Measurements from ENCODE around the gene GZF1.

Gene GZF1

DNA sequence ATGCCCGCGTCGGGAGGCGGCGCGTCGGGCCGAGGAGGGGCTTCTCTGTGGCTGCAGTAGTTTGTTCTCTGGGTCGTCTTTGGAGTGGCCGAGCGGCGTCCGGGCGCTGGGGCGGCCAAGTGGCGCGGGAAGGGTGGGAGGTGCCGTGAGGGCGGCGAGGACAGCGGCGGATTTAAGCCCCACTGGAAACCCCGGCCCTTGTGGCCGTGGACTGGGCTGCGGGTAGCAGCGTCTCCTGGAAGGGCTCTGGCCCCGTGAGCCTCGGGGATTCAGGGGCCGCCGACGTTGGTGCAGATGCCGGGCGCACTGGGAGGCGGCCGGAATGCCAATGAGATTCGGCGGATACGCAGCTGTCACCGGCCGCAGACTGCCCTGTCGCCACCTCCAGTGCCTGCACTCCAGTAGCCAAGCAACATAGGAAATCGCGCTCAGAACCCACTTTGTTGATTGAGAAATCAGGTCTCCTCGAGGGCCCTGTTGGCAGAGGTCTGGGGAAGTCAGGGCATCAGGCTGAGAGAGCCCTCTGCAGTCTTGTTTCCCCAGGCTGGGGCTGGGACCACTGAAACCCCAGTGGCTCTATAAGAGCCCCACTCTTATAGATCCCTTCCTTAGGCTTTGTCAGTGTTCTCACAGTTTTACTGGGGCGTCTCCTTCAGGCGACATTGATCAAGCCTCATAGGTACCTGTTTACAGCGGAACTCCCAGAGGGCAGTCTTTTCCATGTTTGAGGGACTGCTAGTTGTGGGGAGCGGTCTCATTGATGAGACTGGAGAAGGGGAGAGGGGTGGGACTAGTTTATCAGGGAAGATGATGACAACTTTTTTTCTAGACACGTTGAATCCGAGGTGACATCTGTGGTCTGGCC is 642 bp downstream of the GZF1 start:
- TF ChIP-seq, protein P1, sequence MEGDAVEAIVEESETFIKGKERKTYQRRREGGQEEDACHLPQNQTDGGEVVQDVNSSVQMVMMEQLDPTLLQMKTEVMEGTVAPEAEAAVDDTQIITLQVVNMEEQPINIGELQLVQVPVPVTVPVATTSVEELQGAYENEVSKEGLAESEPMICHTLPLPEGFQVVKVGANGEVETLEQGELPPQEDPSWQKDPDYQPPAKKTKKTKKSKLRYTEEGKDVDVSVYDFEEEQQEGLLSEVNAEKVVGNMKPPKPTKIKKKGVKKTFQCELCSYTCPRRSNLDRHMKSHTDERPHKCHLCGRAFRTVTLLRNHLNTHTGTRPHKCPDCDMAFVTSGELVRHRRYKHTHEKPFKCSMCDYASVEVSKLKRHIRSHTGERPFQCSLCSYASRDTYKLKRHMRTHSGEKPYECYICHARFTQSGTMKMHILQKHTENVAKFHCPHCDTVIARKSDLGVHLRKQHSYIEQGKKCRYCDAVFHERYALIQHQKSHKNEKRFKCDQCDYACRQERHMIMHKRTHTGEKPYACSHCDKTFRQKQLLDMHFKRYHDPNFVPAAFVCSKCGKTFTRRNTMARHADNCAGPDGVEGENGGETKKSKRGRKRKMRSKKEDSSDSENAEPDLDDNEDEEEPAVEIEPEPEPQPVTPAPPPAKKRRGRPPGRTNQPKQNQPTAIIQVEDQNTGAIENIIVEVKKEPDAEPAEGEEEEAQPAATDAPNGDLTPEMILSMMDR (IDR thresholded peaks at IDR 0.05; ENCODE audit: low read depth, low read length, poor library complexity, severe bottlenecking): no peak
- TF ChIP-seq EZH2phosphoT487 (IDR thresholded peaks at IDR 0.05; ENCODE audit: borderline replicate concordance, low read length): no peak
- H3K4me3 ChIP-seq (ENCODE audit: low read length): peak overlapping the region; percentile 87
- H3F3A ChIP-seq (ENCODE audit: control insufficient read depth, insufficient read depth): peaks cover 11% of the 10 kb centered on the region
- H3K4me1 ChIP-seq (ENCODE audit: control insufficient read depth, low read length): peaks cover 49% of the 10 kb centered on the region
- H3K79me2 ChIP-seq (ENCODE audit: control insufficient read depth, low read length): peaks cover 65% of the 10 kb centered on the region
- H3K27me3 ChIP-seq (ENCODE audit: control insufficient read depth, low read length): no peaks in the 10 kb centered on the region
- peaks cover 38% of the 10 kb centered on the region for H3K36me3 ChIP-seq (ENCODE audit: control insufficient read depth, low read length)
- H3K27ac ChIP-seq (ENCODE audit: low read depth, low read length): peak overlapping the region; percentile 32
- H3K4me2 ChIP-seq (ENCODE audit: low read length): peak overlapping the region; percentile 94
- H3K9me2 ChIP-seq (replicated peaks; ENCODE audit: control insufficient read depth, low read length): no peaks in the 10 kb centered on the region
- no peaks in the 10 kb centered on the region for H3K9me3 ChIP-seq (ENCODE audit: control insufficient read depth, insufficient read depth, low read length)
- peaks cover 17% of the 10 kb centered on the region for H4K20me1 ChIP-seq (ENCODE audit: control insufficient read depth, insufficient read depth, low read depth, low read length)

DNA sequence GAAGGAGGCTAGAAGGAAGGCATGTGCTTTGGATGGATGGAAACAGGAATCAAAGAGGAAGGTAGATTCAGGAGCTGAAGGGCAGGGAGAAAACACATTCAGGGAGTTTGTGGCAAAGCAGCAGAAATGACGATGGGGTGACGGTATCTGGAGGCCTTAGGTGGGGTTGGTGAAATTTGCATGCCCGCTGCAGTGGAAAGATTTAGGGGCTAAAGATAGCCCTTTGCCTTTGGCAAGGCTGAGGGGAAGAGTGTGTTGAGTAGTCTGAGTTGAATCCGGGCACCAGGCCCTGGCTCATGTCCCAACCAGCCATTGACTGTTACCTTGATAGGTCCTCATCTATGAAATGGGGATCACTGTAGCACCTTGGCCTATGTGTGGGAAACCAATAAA is 1.3 kb downstream of the GZF1 start:
- Histone ChIP-seq H3K9me3 (ENCODE audit: control insufficient read depth, insufficient read depth, low read length) (no peaks in the 10 kb centered on the region), H3K27ac (ENCODE audit: low read depth, low read length) (no peak overlapping the region), H3K9me2 (replicated peaks; ENCODE audit: control insufficient read depth, low read length) (no peaks in the 10 kb centered on the region), H3K36me3 (ENCODE audit: control insufficient read depth, low read length) (peaks cover 43% of the 10 kb centered on the region), H3F3A (ENCODE audit: control insufficient read depth, insufficient read depth) (peaks cover 11% of the 10 kb centered on the region), H3K4me2 (ENCODE audit: low read length) (peak overlapping the region; percentile 94), H3K4me3 (ENCODE audit: low read length) (peak overlapping the region; percentile 87), H3K4me1 (ENCODE audit: control insufficient read depth, low read length) (peaks cover 51% of the 10 kb centered on the region), H3K27me3 (ENCODE audit: control insufficient read depth, low read length) (no peaks in the 10 kb centered on the region), H4K20me1 (ENCODE audit: control insufficient read depth, insufficient read depth, low read depth, low read length) (peaks cover 22% of the 10 kb centered on the region), H3K79me2 (ENCODE audit: control insufficient read depth, low read length) (peaks cover 70% of the 10 kb centered on the region)
- TF ChIP-seq, protein P1 (IDR thresholded peaks at IDR 0.05; ENCODE audit: low read depth, low read length, poor library complexity, severe bottlenecking): no peak
- TF ChIP-seq EZH2phosphoT487 (IDR thresholded peaks at IDR 0.05; ENCODE audit: borderline replicate concordance, low read length): no peak

DNA sequence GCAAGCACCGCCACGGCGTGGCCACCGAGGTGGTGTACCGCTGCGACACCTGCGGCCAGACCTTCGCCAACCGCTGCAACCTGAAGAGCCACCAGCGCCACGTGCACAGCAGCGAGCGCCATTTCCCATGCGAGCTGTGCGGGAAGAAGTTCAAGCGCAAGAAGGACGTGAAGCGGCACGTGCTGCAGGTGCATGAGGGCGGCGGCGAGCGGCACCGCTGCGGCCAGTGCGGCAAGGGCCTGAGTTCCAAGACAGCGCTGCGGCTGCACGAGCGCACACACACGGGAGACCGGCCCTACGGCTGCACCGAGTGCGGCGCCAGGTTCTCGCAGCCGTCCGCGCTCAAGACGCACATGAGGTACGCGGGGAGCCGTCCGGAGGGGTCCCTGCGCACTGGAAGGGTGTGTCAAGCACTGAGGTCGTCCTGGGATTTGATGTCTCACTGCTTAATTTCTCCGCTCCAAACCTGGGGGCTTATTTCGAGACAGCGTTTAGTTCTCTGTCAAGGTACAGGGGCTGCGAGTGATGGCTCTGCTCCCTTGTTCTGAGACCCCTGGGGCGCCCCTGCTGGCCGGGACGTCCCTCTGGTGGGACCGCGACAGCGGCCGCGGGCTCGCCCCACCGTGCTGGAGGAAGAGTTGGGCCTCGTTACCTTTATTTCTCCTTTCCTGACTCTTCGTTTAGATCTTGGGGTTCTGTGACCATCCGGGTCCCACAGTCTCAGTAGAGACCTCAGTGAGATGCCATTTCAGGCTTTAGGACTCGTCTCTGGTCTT is 3.6 kb downstream of the GZF1 start:
- H3K4me3 ChIP-seq (ENCODE audit: low read length): no peak overlapping the region
- no peaks in the 10 kb centered on the region for H3K27me3 ChIP-seq (ENCODE audit: control insufficient read depth, low read length)
- H3K79me2 ChIP-seq (ENCODE audit: control insufficient read depth, low read length): peaks cover 78% of the 10 kb centered on the region
- TF ChIP-seq, protein P1 (IDR thresholded peaks at IDR 0.05; ENCODE audit: low read depth, low read length, poor library complexity, severe bottlenecking): no peak
- no peak for TF ChIP-seq EZH2phosphoT487 (IDR thresholded peaks at IDR 0.05; ENCODE audit: borderline replicate concordance, low read length)
- H3K4me2 ChIP-seq (ENCODE audit: low read length): peak overlapping the region; percentile 33
- H3K9me2 ChIP-seq (replicated peaks; ENCODE audit: control insufficient read depth, low read length): no peaks in the 10 kb centered on the region
- H3K4me1 ChIP-seq (ENCODE audit: control insufficient read depth, low read length): peaks cover 35% of the 10 kb centered on the region
- peaks cover 6% of the 10 kb centered on the region for H3F3A ChIP-seq (ENCODE audit: control insufficient read depth, insufficient read depth)
- H3K9me3 ChIP-seq (ENCODE audit: control insufficient read depth, insufficient read depth, low read length): no peaks in the 10 kb centered on the region
- H3K36me3 ChIP-seq (ENCODE audit: control insufficient read depth, low read length): peaks cover 66% of the 10 kb centered on the region
- no peak overlapping the region for H3K27ac ChIP-seq (ENCODE audit: low read depth, low read length)
- H4K20me1 ChIP-seq (ENCODE audit: control insufficient read depth, insufficient read depth, low read depth, low read length): peaks cover 22% of the 10 kb centered on the region

All from DOHH2 (cell line).